GM19372 (cell line): ENCODE data around the gene TAOK2.

Source experiments
- ATAC-seq: cut with Tn5 transposase; IDR thresholded peaks from one replicate; pipeline ENCODE4 v1.9.1; 2021; ENCODE audit warnings: mild to moderate bottlenecking, low read depth, moderate library complexity; ENCODE audit not compliant: unreplicated experiment

Gene TAOK2

DNA sequence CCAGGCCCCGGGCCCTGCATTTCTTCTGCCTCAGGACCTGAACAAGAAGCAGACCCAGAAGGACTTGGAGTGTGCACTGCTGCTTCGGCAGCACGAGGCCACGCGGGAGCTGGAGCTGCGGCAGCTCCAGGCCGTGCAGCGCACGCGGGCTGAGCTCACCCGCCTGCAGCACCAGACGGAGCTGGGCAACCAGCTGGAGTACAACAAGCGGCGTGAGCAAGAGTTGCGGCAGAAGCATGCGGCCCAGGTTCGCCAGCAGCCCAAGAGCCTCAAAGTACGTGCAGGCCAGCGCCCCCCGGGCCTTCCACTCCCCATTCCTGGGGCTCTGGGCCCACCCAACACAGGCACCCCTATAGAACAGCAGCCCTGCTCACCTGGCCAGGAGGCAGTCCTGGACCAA, 12.6 kb downstream of the TAOK2 start:
- no peak for ATAC-seq

GRCh38 chr16:29986931-29987330, 13.3 kb downstream of the TAOK2 start:
- ATAC-seq, result no peak

DNA sequence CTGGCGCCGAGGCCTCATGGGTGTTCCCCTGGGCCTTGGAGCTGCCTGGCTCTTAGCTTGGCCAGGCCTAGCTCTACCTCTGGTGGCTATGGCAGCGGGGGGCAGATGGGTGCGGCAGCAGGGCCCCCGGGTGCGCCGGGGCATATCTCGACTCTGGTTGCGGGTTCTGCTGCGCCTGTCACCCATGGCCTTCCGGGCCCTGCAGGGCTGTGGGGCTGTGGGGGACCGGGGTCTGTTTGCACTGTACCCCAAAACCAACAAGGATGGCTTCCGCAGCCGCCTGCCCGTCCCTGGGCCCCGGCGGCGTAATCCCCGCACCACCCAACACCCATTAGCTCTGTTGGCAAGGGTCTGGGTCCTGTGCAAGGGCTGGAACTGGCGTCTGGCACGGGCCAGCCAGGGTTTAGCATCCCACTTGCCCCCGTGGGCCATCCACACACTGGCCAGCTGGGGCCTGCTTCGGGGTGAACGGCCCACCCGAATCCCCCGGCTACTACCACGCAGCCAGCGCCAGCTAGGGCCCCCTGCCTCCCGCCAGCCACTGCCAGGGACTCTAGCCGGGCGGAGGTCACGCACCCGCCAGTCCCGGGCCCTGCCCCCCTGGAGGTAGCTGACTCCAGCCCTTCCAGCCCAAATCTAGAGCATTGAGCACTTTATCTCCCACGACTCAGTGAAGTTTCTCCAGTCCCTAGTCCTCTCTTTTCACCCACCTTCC, 13.9 kb downstream of the TAOK2 start:
- ATAC-seq, result no peak

DNA sequence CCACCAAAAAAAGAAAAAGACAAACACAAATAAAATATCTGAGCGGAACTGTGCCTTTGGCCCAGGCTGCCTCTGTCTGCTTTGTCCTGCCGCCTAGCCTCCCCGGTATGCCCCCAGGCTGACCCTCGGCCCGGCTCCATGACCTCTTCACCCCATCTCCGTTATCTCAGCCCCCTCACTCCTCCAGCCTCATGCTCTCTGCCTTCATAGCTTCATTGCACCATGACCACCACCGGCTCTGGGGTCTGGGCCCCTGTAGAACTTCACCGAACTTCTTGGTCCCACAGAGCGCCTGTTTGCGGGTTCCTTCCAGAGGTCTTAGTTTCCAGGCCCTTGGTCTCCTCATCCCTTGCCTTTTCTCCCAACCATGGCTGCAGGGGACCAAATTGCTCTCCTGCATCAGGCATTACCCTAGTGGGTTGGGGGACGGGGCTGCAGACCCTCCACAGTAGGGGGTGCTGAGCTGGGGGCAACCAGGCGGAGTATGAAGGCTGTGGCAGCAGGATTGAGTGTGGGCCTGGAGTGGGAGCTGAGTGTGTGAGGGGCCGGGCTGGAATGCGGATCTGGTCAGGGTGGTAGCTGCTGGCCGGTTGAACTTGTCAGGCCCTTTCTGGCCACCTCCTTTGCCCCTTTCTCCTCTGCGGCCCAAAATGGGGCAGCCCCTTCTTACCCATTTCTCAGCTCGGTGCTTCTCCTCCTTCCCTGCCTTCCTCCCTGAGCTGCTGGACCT, 14.8 kb downstream of the TAOK2 start:
- no peak for ATAC-seq

- no peak for ATAC-seq
Observed at GRCh38 chr16:29989111-29989858, 15.6 kb downstream of the TAOK2 start.

GRCh38 chr16:29990034-29990433, 16.4 kb downstream of the TAOK2 start:
- ATAC-seq, result no peak

DNA sequence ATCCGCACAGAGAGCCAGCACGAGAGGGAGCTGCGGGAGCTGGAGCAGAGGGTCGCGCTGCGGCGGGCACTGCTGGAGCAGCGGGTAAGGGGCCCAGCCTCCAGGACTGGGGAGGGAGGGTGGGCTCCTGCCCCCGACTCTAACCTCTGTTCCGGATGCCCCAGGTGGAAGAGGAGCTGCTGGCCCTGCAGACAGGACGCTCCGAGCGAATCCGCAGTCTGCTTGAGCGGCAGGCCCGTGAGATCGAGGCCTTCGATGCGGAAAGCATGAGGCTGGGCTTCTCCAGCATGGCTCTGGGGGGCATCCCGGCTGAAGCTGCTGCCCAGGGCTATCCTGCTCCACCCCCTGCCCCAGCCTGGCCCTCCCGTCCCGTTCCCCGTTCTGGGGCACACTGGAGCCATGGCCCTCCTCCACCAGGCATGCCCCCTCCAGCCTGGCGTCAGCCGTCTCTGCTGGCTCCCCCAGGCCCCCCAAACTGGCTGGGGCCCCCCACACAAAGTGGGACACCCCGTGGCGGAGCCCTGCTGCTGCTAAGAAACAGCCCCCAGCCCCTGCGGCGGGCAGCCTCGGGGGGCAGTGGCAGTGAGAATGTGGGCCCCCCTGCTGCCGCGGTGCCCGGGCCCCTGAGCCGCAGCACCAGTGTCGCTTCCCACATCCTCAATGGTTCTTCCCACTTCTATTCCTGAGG, 17.4 kb downstream of the TAOK2 start:
- no peak for ATAC-seq

GRCh38 chr16:29991571-29991904, 17.9 kb downstream of the TAOK2 start:
- no peak for ATAC-seq

DNA sequence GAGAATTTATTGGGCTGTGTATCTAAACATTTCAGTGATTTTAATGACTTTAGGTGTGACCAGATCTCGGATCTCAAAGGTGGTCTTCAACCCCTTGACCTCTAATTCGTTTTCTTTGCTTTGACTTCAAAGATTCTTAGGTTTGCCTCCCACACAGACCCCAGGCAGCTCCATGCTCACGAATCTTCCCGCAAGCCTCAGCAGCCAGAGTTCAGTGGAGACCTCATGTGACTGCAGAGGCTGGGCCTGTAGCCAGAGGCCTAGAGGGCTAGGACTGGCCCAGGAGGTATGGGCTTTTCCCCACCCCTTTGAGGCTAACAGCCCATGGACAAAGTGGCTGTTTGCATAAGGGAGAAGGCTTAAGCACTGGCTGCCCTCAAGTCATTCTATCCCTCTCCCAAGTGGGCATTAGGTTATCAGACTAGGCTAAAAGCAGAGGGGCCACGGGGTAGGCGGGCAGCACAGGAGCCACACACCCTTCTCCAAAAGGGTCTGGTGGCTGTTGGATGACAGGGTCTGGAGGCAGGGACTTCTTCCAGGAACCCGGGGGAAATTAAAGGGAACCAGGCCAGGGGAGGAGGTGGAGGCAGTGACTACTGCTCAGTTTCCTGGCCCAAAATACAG, 18.8 kb downstream of the TAOK2 start:
- no peak for ATAC-seq

DNA sequence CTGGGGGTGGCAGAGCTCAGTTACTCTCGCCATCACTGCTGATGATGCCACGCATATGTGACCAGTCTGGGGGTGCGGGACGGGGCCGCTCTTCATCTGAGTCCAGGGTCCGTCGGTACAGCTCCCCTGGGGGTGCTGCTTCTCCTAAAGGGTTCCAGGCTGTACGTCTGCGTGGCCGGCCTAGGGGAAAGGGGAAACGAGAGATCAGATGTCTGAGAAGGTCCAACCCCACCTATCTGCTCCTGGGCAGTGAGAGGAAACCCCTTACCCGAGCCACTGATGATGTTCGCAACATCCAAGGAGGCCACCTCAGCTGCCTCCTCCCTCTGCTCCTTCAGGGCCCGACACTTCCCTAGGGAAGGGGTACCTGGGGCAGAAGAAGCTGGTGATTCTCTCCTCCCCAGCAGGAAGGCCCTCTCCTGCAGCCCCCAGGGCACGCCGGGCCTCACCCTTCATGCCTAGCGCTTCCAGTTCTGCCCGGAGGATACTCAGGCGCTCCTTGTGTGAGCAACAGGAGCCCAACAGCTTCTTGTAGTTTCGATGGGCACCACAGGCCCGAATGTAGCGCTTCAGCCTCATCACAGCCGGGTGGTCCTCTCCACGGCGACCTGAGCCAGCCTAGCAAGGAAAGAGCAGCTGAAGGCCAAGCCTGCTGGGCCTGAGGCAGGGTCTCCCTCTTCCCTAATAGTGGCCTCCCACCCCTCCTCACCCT, 19.7 kb downstream of the TAOK2 start:
- no peak for ATAC-seq

DNA sequence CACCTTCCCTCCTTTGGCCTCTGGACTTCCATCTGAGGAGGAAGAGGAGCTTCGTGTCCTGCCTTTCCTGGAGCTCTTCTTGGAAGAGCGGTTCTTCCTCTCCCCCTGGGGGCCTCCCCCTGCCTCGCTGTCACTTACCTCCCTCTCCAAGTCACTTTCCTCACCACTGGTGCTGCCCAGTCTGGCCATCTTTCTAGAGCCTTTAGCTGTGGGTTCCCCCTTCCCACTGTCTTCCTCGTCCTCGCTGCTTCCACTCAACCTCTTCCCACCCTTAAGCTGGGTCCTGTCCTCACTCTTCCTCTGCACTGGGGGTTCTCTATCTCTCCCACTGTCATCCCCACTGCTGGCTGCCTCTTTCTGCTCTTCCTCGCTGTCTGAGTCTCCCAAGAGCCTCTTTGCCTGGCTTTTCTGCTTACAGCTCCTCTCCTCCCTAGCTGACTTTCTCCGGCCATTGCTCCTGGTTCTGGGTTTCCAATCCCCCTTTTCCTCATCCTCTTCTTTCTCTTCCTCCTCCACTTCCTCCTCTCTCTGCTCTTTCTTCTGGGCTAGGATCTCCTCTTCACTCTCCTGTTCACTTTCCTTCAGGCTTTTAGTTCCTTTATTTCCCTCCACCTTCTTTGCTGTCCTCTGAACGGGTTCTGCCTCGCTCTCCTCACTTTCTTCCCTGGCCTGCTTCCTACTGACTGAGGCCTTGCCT, 20.4 kb downstream of the TAOK2 start:
- no peak for ATAC-seq

- ATAC-seq, result no peak
Observed at GRCh38 chr16:29994600-29995323, 21.1 kb downstream of the TAOK2 start.

- peak; percentile 52 for ATAC-seq
Observed at GRCh38 chr16:29995324-29995910, 21.7 kb downstream of the TAOK2 start, which contains the start of gene HIRIP3. HIRIP3 (minus strand) TSS chr16:29995617; CDS start chr16:29995605, 12 bp downstream.

DNA sequence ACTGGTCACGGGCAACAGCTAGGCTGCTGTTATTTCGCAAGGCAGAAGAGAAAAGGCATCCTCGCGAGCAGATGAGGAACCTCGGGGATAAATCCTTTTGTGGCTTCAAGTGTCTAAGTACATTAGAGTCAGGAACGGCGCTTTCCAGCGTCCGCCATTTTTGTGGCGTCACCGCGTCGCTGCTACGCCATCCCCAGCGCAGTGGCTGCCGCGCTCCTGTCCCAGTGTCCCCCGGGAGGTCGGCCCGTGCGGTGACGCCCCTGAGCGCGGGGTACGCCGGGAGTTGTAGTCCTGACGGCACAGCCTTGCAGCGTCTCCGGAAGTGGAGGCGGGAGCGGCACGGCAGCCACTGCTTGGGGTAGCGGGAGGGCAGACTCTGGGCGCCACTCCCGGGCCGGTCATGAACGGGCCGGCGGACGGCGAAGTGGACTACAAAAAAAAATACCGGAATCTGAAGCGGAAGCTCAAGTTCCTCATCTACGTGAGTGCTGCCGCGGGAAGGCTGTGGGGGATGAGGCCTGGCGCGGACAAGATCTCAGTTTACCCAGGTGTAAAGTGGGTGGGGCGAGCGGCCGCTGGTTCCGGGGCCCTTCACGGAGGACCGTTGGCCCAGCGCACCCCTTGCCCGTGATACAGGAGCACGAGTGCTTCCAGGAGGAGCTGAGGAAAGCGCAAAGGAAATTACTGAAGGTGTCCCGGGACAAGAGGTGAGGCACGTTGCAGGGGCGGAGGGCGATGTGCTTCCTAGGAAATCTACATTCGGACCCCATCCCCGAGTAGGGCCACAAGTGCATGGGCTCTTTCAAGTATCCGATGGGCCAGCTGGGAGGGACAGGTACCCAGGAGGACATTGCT, 22.5 kb downstream of the TAOK2 start, which contains the start of gene INO80E:
INO80E (plus strand) TSS at position 331 of the 855 bp plus-strand sequence; CDS start at position 401, 70 bp downstream.
- peak; percentile 88 for ATAC-seq

DNA sequence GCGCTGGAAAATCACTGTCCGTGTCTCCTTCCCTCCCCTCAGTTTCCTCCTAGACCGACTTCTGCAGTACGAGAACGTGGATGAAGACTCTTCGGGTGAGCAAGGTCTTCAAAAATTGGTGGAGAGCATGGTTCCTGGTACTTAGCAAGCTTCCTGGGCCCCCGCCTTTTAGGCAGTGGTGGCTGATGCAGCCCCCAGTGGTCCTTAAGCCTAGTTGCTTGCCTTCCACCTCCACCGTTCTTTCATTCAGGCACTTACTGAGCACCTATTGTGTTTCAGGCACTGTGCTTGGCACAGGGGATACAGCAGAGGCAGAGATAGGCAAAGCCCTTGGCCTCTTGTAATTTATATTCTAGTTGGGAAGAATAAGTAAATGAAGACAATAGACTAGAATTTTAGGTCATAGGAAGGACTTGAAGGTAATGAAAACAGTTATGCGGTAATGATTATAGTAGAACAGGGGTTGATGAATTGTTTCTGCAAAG, 23.1 kb downstream of the TAOK2 start:
- ATAC-seq, result no peak

DNA sequence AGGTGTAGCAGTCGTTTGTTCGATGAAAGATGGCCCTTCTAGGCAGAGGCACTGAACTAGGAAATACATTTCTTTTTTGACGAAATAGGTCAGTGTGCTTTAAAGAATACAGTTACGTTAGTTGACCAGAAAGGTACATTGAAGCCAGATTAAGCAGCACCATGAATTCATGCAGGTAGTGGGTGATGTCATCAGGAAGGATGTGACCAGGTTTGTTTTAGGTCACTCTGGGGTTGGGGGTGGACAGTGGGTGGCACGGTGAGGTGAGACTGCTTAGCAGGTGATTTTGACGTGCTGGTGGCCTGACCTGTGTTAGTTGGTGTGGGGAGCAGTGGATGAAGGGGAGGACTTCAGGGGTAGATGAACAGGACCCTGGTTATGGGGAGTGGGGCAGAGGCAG, 25.9 kb downstream of the TAOK2 start:
- no peak for ATAC-seq
